Endothelial cell of umbilical vein (primary cell): ENCODE results near the gene PIP4P1. TPM values are rescaled to one million over a fixed set of nuclear protein-coding genes. Genes with fewer than 3 reads are reported as not detected.

Source experiments
- BruUV-seq: library from RNA; stranded (reverse); fragments of 400-500 nt; replicated peaks from 2 replicates; lab custom pipeline; 2021; lab: Mats Ljungman, UMichigan
- CTCF ChIA-PET: fragments of 300-600, 350-600 bp; sonication (Branson Sonifier 250); formaldehyde crosslinking; loops from one replicate; lab custom pipeline; 2021; ENCODE audit warnings: antibody characterized with exemption, inconsistent platforms; lab: Charles Lee
- POLR2A ChIA-PET: fragments of 300-600, 350-600 bp; sonication (Branson Sonifier 250); formaldehyde crosslinking; loops from one replicate; lab custom pipeline; 2021; ENCODE audit warnings: antibody characterized with exemption, inconsistent platforms; lab: Charles Lee
- DNase-seq: peaks from one replicate; pipeline ENCODE4 v3.0.0-alpha.2; 2011; ENCODE audit warnings: low read depth, low spot score
- FAIRE-seq: peaks from 2 replicates; lab custom pipeline; 2011; peaks lifted over from hg19 to GRCh38; lab: Jason Lieb, UNC
- H2AFZ ChIP-seq: 2 replicates; pipeline ENCODE4 v1.6.0; 2012; ENCODE audit warnings: low read depth, low read length, control low read depth, inconsistent platforms
- H3K27ac ChIP-seq: 2 replicates; pipeline ENCODE4 v1.5.1; 2011; ENCODE audit warnings: low read depth, mild to moderate bottlenecking, control low read depth, low read length, moderate library complexity; ENCODE audit not compliant: insufficient read depth
- H3K27me3 ChIP-seq, 2 experiments: 2 replicates each; pipeline versions ENCODE4 v1.6.0 to v1.6.1; 2011; ENCODE audit warnings: low read length in 2 of 2, mixed read lengths in 1 of 2; ENCODE audit not compliant: control insufficient read depth in 2 of 2, insufficient read depth in 2 of 2
- H3K36me3 ChIP-seq, 2 experiments: 2 replicates in 1 of 2; 3 replicates in 1 of 2; pipeline ENCODE4 v1.5.1; 2011; ENCODE audit warnings: low read length in 2 of 2, mild to moderate bottlenecking in 1 of 2, moderate library complexity in 1 of 2; ENCODE audit not compliant: control insufficient read depth in 2 of 2, insufficient read depth in 2 of 2; ENCODE audit errors: extremely low read depth in 1 of 2
- H3K4me1 ChIP-seq: 3 replicates; pipeline ENCODE4 v1.5.1; 2011; ENCODE audit warnings: mild to moderate bottlenecking, low read length; ENCODE audit not compliant: control insufficient read depth, insufficient read depth; ENCODE audit errors: extremely low read depth
- H3K4me2 ChIP-seq: 2 replicates; pipeline ENCODE4 v1.6.1; 2011; ENCODE audit warnings: low read length, control low read depth, mixed read lengths; ENCODE audit not compliant: insufficient read depth
- H3K4me3 ChIP-seq, 3 experiments: fragments of 200-600 bp in 1 of 3; sonication (generic), shearing (Covaris generic) in 1 of 3; replicated peaks in 1 of 3; 2 replicates each; pipeline ENCODE4 v1.5.1; 2011 to 2016; ENCODE audit warnings: control low read depth in 3 of 3, low read length in 3 of 3, mild to moderate bottlenecking in 2 of 3, inconsistent platforms in 1 of 3, low read depth in 1 of 3, moderate library complexity in 1 of 3; ENCODE audit not compliant: insufficient read depth in 1 of 3
- H3K79me2 ChIP-seq: 2 replicates; pipeline ENCODE4 v1.6.0; 2012; ENCODE audit warnings: low read length, inconsistent platforms; ENCODE audit not compliant: control insufficient read depth, insufficient read depth
- H3K9ac ChIP-seq: replicated peaks from 2 replicates; pipeline ENCODE3; 2011; ENCODE audit warnings: low read length, control low read depth; ENCODE audit not compliant: insufficient read depth; ENCODE audit errors: extremely low read depth
- H3K9me1 ChIP-seq: replicated peaks from 3 replicates; pipeline ENCODE4 v1.6.0; 2011; ENCODE audit warnings: mild to moderate bottlenecking, low read length; ENCODE audit not compliant: control insufficient read depth, insufficient read depth; ENCODE audit errors: extremely low read depth
- H3K9me3 ChIP-seq: replicated peaks from 2 replicates; pipeline ENCODE4 v1.5.1; 2012; ENCODE audit warnings: low read length, inconsistent platforms; ENCODE audit not compliant: control insufficient read depth, insufficient read depth
- H4K20me1 ChIP-seq: replicated peaks from 2 replicates; pipeline ENCODE3; 2011; ENCODE audit warnings: mild to moderate bottlenecking, low read length; ENCODE audit not compliant: control insufficient read depth, insufficient read depth; ENCODE audit errors: extremely low read depth
- CTCF ChIP-seq, 2 donors: IDR thresholded peaks; 1 replicate in 1 of 2; 2 replicates in 1 of 2; pipeline ENCODE4 v1.5.1; 2011; ENCODE audit warnings: low read length in 2 of 2, mild to moderate bottlenecking in 2 of 2, moderate library complexity in 2 of 2, control low read depth in 1 of 2, inconsistent platforms in 1 of 2, low read depth in 1 of 2; ENCODE audit not compliant: insufficient read depth in 1 of 2; ENCODE audit errors: extremely low read depth in 1 of 2
- EZH2 ChIP-seq: IDR thresholded peaks from 2 replicates; pipeline ENCODE4 v1.6.1; 2012; ENCODE audit warnings: borderline replicate concordance, low read depth, mild to moderate bottlenecking, moderate library complexity, low read length, inconsistent platforms; ENCODE audit not compliant: severe bottlenecking
- FOS ChIP-seq: IDR thresholded peaks from 2 replicates; pipeline ENCODE4 v1.6.1; 2011; ENCODE audit warnings: mild to moderate bottlenecking, low read length, moderate library complexity, borderline replicate concordance; ENCODE audit not compliant: insufficient read depth
- GATA2 ChIP-seq: IDR thresholded peaks from 2 replicates; pipeline ENCODE4 v1.7.0; 2011; ENCODE audit warnings: low read depth, mild to moderate bottlenecking, moderate library complexity, mixed read lengths, low read length; ENCODE audit not compliant: insufficient read length, insufficient read depth
- JUN ChIP-seq: IDR thresholded peaks from 2 replicates; pipeline ENCODE4 v1.6.1; 2011; ENCODE audit warnings: borderline replicate concordance, low read depth; ENCODE audit not compliant: insufficient read length, insufficient read depth
- MAX ChIP-seq: IDR thresholded peaks from 2 replicates; pipeline ENCODE4 v1.6.1; 2011; ENCODE audit not compliant: insufficient read depth, insufficient read length
- MYC ChIP-seq: IDR thresholded peaks from one replicate; pipeline ENCODE4 v1.6.1; 2011; ENCODE audit warnings: mild to moderate bottlenecking, low read depth, low read length
- POLR2A ChIP-seq: IDR thresholded peaks from 2 replicates; pipeline ENCODE4 v1.6.1; 2012; ENCODE audit warnings: low read depth, mild to moderate bottlenecking, control low read depth, low read length
- POLR2AphosphoS5 ChIP-seq: IDR thresholded peaks from 2 replicates; pipeline ENCODE4 v1.6.1; 2012; ENCODE audit warnings: low read depth, mild to moderate bottlenecking, control low read depth, low read length, moderate library complexity; ENCODE audit not compliant: insufficient read depth
- dilution Hi-C: fragments of 300-500 bp; cut with MboI; formaldehyde crosslinking; loops from one replicate; pipeline ENCODE4 v1.15.0; 2019; ENCODE audit warnings: low sequenced_read_pairs; ENCODE audit not compliant: extremely low pct_ligation_motif_present
- intact Hi-C: fragments of 100-400 bp; cut with micrococcal nuclease; formaldehyde crosslinking; loops from one replicate; pipeline ENCODE4 v1.10.0; 2022
- polyA plus RNA-seq, 4 experiments: library from polyadenylated mRNA; depleted of rRNA in 3 of 4; stranded (reverse) in 3 of 4; unstranded in 1 of 4; fragments of >200 nt; gene quantifications; 2 replicates each; pipeline versions ENCODE4 v1.2.1 to v1.2.3, GENCODE V29; 2011 to 2012; ENCODE audit warnings: missing spikeins in 1 of 4
- total RNA-seq: library from RNA; stranded (reverse); gene quantifications from 2 replicates; pipeline ENCODE4 v1.2.3, GENCODE V29; 2021

PIP4P1 gene
- total and polyA plus RNA-seq, 2 donors (not counting 3 experiments of a cell fraction or from before 2014, with no cell fraction given): 28.6 to 52.5 TPM

GRCh38 chr14:20441461-20441860 lies 19.8 kb downstream of the PIP4P1 start:
- Histone ChIP-seq H2AFZ (no peak overlapping the region), H3K27ac (no peak overlapping the region), H3K4me3 (no peak overlapping the region), H4K20me1 (no peaks in the 10 kb centered on the region), H3K9ac (no peak overlapping the region), H3K27me3 (peaks cover 2% of the 10 kb centered on the region in 2 experiments), H3K4me2 (no peak overlapping the region), H3K9me1 (no peaks in the 10 kb centered on the region), H3K36me3 (peaks cover under 1 to 3% of the 10 kb centered on the region in 2 experiments), H3K4me1 (peaks cover 8% of the 10 kb centered on the region), H3K9me3 (no peaks in the 10 kb centered on the region), H3K79me2 (no peaks in the 10 kb centered on the region)
- no peak for TF ChIP-seq POLR2A
- no peak for TF ChIP-seq GATA2
- TF ChIP-seq CTCF (IDR thresholded peaks at IDR 0.05; ENCODE audit: extremely low read depth in 1 of 2, insufficient read depth in 1 of 2, low read depth in 1 of 2, low read length in 2 of 2): no peak
- TF ChIP-seq MAX: no peak
- TF ChIP-seq EZH2: no peak
- TF ChIP-seq MYC: no peak
- TF ChIP-seq JUN: no peak
- no peak for TF ChIP-seq POLR2AphosphoS5
- TF ChIP-seq FOS: no peak
- dilution Hi-C loops: no loop called here
- FAIRE-seq (no peak), DNase-seq (no peak)
- ChIA-PET POLR2A (no interaction called here), CTCF (interaction anchor here (1.3 kb wide), 1 partner anchor 26 kb away, joined by 7 read pairs; no protein-coding TSS in a partner anchor)
- intact Hi-C loops: no loop called here
- no TSS peak for BruUV-seq
